Measurements from ENCODE around the gene P2RY10. TPM values are rescaled to one million over a fixed set of nuclear protein-coding genes. Genes with fewer than 3 reads are reported as not detected.

P2RY10 gene
- total RNA-seq, 1 experiment from 2014 or later, result not detected

DNA sequence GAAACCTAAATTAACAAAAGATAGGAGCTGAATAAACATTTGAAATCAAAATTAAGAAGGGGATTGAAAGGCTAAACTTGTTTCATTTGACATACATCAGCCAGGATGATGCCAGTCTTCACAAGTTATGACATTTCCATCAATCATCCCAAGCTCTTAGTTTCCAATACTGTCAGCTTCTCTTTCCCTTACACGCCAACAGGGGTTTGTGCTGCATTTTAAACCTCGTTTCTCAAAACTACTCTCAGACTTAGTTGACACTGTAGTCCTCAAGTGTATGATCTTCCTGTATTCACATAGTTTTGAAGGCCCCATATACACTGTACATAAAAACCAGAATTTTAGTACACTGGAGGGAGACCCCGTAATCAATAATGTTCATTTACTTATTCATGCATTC, 840 bp upstream of the P2RY10 start:
- CTCF ChIA-PET, result no interaction called here
- H3K9me2 ChIP-seq (replicated peaks; ENCODE audit: low read length), result no peaks in the 10 kb centered on the region

DNA sequence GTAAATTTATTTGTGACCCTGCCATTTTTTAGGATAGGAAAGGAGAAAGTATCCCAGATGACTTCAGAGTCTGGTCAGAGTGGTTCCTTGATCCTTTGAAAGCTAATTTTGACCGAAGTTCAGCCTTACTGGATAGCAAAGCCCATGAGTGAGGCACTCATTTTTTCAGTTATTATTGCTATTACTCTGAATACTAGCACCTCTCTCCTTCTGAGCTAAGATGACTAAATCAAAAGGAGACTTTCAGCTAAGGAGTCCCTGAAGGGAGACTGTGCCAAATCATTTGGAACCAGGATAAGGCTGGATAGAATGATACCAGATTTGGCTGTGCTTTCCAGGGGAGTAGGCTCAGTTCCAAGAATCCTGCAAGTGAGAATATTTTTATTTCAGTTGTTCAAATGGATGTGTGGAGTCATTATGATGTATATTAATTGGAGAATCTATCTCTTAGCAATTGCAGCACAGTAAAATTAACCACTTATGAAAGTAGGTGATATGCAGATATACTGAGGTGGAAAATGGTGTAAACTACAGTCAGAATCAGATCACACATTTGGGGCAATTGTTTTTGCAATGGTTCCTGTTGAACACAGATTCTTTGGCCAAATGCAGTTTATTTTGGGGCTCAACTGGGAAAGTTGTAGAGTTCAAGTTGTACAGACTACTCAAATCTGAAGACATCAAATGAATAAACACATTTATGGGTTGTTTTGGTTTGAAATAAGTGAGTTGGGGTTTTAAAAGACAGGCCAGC, 1.2 kb downstream of the P2RY10 start:
- no peak for DNase-seq
- no peaks in the 10 kb centered on the region for H3F3A ChIP-seq (ENCODE audit: low read length, unreplicated experiment)
- H3K36me3 ChIP-seq (ENCODE audit: low read depth, low read length), result no peaks in the 10 kb centered on the region
- H3K27ac ChIP-seq (ENCODE audit: low read length), result no peak overlapping the region
- ATAC-seq, result no peak
- H3K4me2 ChIP-seq (ENCODE audit: low read length), result no peak overlapping the region
- no peaks in the 10 kb centered on the region for H3K79me2 ChIP-seq (ENCODE audit: low read length)
- POLR2A ChIA-PET (ENCODE audit: unreplicated experiment), result no interaction called here
- H2AFZ ChIP-seq (ENCODE audit: low read length), result no peak overlapping the region
- no peaks in the 10 kb centered on the region for H3K4me1 ChIP-seq (ENCODE audit: insufficient read depth, low read length)
- BruUV-seq (replicated peaks), result no TSS peak
- no peaks in the 10 kb centered on the region for H4K20me1 ChIP-seq (ENCODE audit: low read length)
- intact Hi-C loops (cut with micrococcal nuclease), result no loop called here
- H3K9ac ChIP-seq (ENCODE audit: low read length), result no peak overlapping the region
- no peaks in the 10 kb centered on the region for H3K9me3 ChIP-seq (ENCODE audit: low read length)
- peaks cover 7% of the 10 kb centered on the region; the same call in 1 of the 2 replicates for H3K27me3 ChIP-seq (ENCODE audit: low read length)
- H3K9me2 ChIP-seq (replicated peaks; ENCODE audit: low read length), result no peaks in the 10 kb centered on the region
- H3K4me3 ChIP-seq (ENCODE audit: low read length), result no peak overlapping the region
- TF ChIP-seq EZH2 (IDR thresholded peaks at IDR 0.05; ENCODE audit: low read length, unreplicated experiment) (no peak), EZH2phosphoT487 (IDR thresholded peaks at IDR 0.05; ENCODE audit: borderline replicate concordance, low read length) (no peak)
- TF ChIP-seq, protein P1, sequence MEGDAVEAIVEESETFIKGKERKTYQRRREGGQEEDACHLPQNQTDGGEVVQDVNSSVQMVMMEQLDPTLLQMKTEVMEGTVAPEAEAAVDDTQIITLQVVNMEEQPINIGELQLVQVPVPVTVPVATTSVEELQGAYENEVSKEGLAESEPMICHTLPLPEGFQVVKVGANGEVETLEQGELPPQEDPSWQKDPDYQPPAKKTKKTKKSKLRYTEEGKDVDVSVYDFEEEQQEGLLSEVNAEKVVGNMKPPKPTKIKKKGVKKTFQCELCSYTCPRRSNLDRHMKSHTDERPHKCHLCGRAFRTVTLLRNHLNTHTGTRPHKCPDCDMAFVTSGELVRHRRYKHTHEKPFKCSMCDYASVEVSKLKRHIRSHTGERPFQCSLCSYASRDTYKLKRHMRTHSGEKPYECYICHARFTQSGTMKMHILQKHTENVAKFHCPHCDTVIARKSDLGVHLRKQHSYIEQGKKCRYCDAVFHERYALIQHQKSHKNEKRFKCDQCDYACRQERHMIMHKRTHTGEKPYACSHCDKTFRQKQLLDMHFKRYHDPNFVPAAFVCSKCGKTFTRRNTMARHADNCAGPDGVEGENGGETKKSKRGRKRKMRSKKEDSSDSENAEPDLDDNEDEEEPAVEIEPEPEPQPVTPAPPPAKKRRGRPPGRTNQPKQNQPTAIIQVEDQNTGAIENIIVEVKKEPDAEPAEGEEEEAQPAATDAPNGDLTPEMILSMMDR (conservative IDR thresholded peaks at IDR 0.05; ENCODE audit: low read depth, low read length), result no peak
- CTCF ChIA-PET, result no interaction called here

More for the DNA sequence above, 840 bp upstream of the P2RY10 start:
- H2AFZ ChIP-seq (ENCODE audit: low read length), result no peak overlapping the region
- intact Hi-C loops (cut with micrococcal nuclease), result no loop called here
- no peaks in the 10 kb centered on the region for H3F3A ChIP-seq (ENCODE audit: low read length, unreplicated experiment)
- H3K4me3 ChIP-seq (ENCODE audit: low read length), result no peak overlapping the region
- POLR2A ChIA-PET (ENCODE audit: unreplicated experiment), result no interaction called here
- H3K9ac ChIP-seq (ENCODE audit: low read length), result no peak overlapping the region
- TF ChIP-seq, protein P1 (conservative IDR thresholded peaks at IDR 0.05; ENCODE audit: low read depth, low read length), result no peak
- TF ChIP-seq EZH2phosphoT487 (IDR thresholded peaks at IDR 0.05; ENCODE audit: borderline replicate concordance, low read length) (no peak), EZH2 (IDR thresholded peaks at IDR 0.05; ENCODE audit: low read length, unreplicated experiment) (no peak)
- peaks cover 7% of the 10 kb centered on the region; the same call in 1 of the 2 replicates for H3K27me3 ChIP-seq (ENCODE audit: low read length)
- no TSS peak for BruUV-seq (replicated peaks)
- H3K36me3 ChIP-seq (ENCODE audit: low read depth, low read length), result no peaks in the 10 kb centered on the region
- H3K9me3 ChIP-seq (ENCODE audit: low read length), result no peaks in the 10 kb centered on the region
- no peak overlapping the region for H3K4me2 ChIP-seq (ENCODE audit: low read length)
- H4K20me1 ChIP-seq (ENCODE audit: low read length), result no peaks in the 10 kb centered on the region
- ATAC-seq (no peak), DNase-seq (no peak)
- no peaks in the 10 kb centered on the region for H3K79me2 ChIP-seq (ENCODE audit: low read length)
- H3K27ac ChIP-seq (ENCODE audit: low read length), result no peak overlapping the region
- H3K4me1 ChIP-seq (ENCODE audit: insufficient read depth, low read length), result no peaks in the 10 kb centered on the region
